Mesodermal cell (in vitro differentiated cells): ENCODE results near the gene DCAF6.

Experiments used
- H3K27ac ChIP-seq: 2 replicates; pipeline ENCODE4 v1.7.0; 2013; ENCODE audit warnings: mild to moderate bottlenecking, low read depth, low read length, moderate library complexity; ENCODE audit not compliant: severe bottlenecking
- H3K36me3 ChIP-seq: 2 replicates; pipeline ENCODE4 v1.7.1; 2013; ENCODE audit warnings: mild to moderate bottlenecking, low read length, moderate library complexity; ENCODE audit not compliant: control insufficient read depth, insufficient read depth
- H3K4me1 ChIP-seq: one replicate; pipeline ENCODE4 v1.7.1; 2013; ENCODE audit warnings: mild to moderate bottlenecking, low read length; ENCODE audit not compliant: insufficient read depth, control insufficient read depth, poor library complexity, severe bottlenecking
- H3K4me3 ChIP-seq: 2 replicates; pipeline ENCODE4 v1.7.0; 2013; ENCODE audit warnings: low read length, control low read depth, mild to moderate bottlenecking; ENCODE audit not compliant: insufficient read depth, poor library complexity, severe bottlenecking; ENCODE audit errors: extremely low read depth
- H3K9me3 ChIP-seq: 2 replicates; pipeline ENCODE4 v1.7.1; 2013; ENCODE audit warnings: mild to moderate bottlenecking, low read length, moderate library complexity; ENCODE audit not compliant: control insufficient read depth
- WGBS, 2 experiments: methylation state at CpG; one replicate each; pipeline ENCODE4 v1.1.5; 2013; ENCODE audit warnings: missing lambda C conversion rate in 2 of 2; ENCODE audit not compliant: insufficient coverage in 2 of 2; 5-methylcytosine and 5-hydroxymethylcytosine counted together

The DCAF6 gene

GRCh38 chr1:168009322-168009721 is 72.8 kb downstream of the DCAF6 start:
- H3K4me3 ChIP-seq: no peak overlapping the region
- no peaks in the 10 kb centered on the region for H3K4me1 ChIP-seq
- no peak overlapping the region for H3K27ac ChIP-seq
- no peaks in the 10 kb centered on the region for H3K9me3 ChIP-seq
- H3K36me3 ChIP-seq: peaks cover 21% of the 10 kb centered on the region

GRCh38 chr1:168019407-168019806 is 82.9 kb downstream of the DCAF6 start:
- no peak overlapping the region for H3K27ac ChIP-seq
- peaks cover 31% of the 10 kb centered on the region for H3K36me3 ChIP-seq
- H3K4me1 ChIP-seq: no peaks in the 10 kb centered on the region
- H3K9me3 ChIP-seq: no peaks in the 10 kb centered on the region
- WGBS, 2 experiments: no CpG with 5 or more reads among the region's 1 CpG
- no peak overlapping the region for H3K4me3 ChIP-seq

GRCh38 chr1:168031198-168031597 is 94.7 kb downstream of the DCAF6 start:
- 97 to 98% methylated on average over 5 of the region's 5 CpGs for WGBS, 2 experiments
- Histone ChIP-seq H3K4me1 (no peaks in the 10 kb centered on the region), H3K27ac (no peak overlapping the region), H3K9me3 (no peaks in the 10 kb centered on the region), H3K4me3 (no peak overlapping the region), H3K36me3 (peaks cover 10% of the 10 kb centered on the region)

- no CpG with 5 or more reads among the region's 4 CpGs for WGBS, 2 experiments
Measured at GRCh38 chr1:168031627-168032026, 95.1 kb downstream of the DCAF6 start.

GRCh38 chr1:168032029-168032428 is 95.5 kb downstream of the DCAF6 start:
- no peaks in the 10 kb centered on the region for H3K4me1 ChIP-seq
- H3K36me3 ChIP-seq: peaks cover 3% of the 10 kb centered on the region
- no CpG with 5 or more reads among the region's 1 CpG for WGBS, 2 experiments
- H3K4me3 ChIP-seq: no peak overlapping the region
- H3K27ac ChIP-seq: no peak overlapping the region
- no peaks in the 10 kb centered on the region for H3K9me3 ChIP-seq

More at GRCh38 chr1:168031627-168032026, 95.1 kb downstream of the DCAF6 start:
- Histone ChIP-seq H3K4me3 (no peak overlapping the region), H3K9me3 (no peaks in the 10 kb centered on the region), H3K36me3 (peaks cover 7% of the 10 kb centered on the region), H3K27ac (no peak overlapping the region), H3K4me1 (no peaks in the 10 kb centered on the region)

- Histone ChIP-seq H3K36me3 (no peaks in the 10 kb centered on the region), H3K9me3 (no peaks in the 10 kb centered on the region), H3K4me3 (no peak overlapping the region), H3K4me1 (no peaks in the 10 kb centered on the region), H3K27ac (no peak overlapping the region)
- 100% methylated on average over 2 of the region's 5 CpGs for WGBS, 2 experiments
Measured at GRCh38 chr1:168035345-168035744, 98.9 kb downstream of the DCAF6 start.

- H3K9me3 ChIP-seq: no peaks in the 10 kb centered on the region
- H3K27ac ChIP-seq: no peak overlapping the region
- H3K4me3 ChIP-seq: no peak overlapping the region
- peaks cover 28% of the 10 kb centered on the region for H3K36me3 ChIP-seq
- WGBS, 2 experiments: no CpG with 5 or more reads among the region's 2 CpGs
- no peaks in the 10 kb centered on the region for H3K4me1 ChIP-seq
Measured at GRCh38 chr1:168042362-168042761, 105.9 kb downstream of the DCAF6 start.

- Histone ChIP-seq H3K4me1 (no peaks in the 10 kb centered on the region), H3K36me3 (peaks cover 38% of the 10 kb centered on the region), H3K9me3 (no peaks in the 10 kb centered on the region), H3K4me3 (no peak overlapping the region), H3K27ac (no peak overlapping the region)
- no CpG with 5 or more reads among the region's 1 CpG for WGBS, 2 experiments
Measured at GRCh38 chr1:168045311-168045710, 108.8 kb downstream of the DCAF6 start.

- Histone ChIP-seq H3K4me3 (no peak overlapping the region), H3K9me3 (no peaks in the 10 kb centered on the region), H3K36me3 (peaks cover 20% of the 10 kb centered on the region), H3K4me1 (no peaks in the 10 kb centered on the region), H3K27ac (no peak overlapping the region)
- 100% methylated on average over 1 of the region's 1 CpG; no CpG with 5 or more reads in 1 of the 2 experiments for WGBS, 2 experiments
Measured at GRCh38 chr1:168050307-168050706, 113.8 kb downstream of the DCAF6 start.

- H3K4me3 ChIP-seq: no peak overlapping the region
- H3K9me3 ChIP-seq: no peaks in the 10 kb centered on the region
- H3K36me3 ChIP-seq: peaks cover 19% of the 10 kb centered on the region
- H3K27ac ChIP-seq: no peak overlapping the region
- no CpG with 5 or more reads among the region's 1 CpG for WGBS, 2 experiments
- H3K4me1 ChIP-seq: no peaks in the 10 kb centered on the region
Measured at GRCh38 chr1:168050880-168051279, 114.4 kb downstream of the DCAF6 start.

GRCh38 chr1:168053681-168054080 is 117.2 kb downstream of the DCAF6 start:
- 94 to 100% methylated on average over 2 of the region's 2 CpGs for WGBS, 2 experiments
- no peaks in the 10 kb centered on the region for H3K9me3 ChIP-seq
- H3K4me3 ChIP-seq: no peak overlapping the region
- H3K27ac ChIP-seq: no peak overlapping the region
- H3K4me1 ChIP-seq: no peaks in the 10 kb centered on the region
- peaks cover 21% of the 10 kb centered on the region for H3K36me3 ChIP-seq
